Right ventricle myocardium superior (tissue), 1 donor: ENCODE measurements around the gene SMIM9. TPM values are rescaled to one million over a fixed set of nuclear protein-coding genes. Genes with fewer than 3 reads are reported as not detected.
A peak's percentile ranks its signal among the peaks of the same experiment; 100 is the strongest.
"Not testable (repeated sequence)": the region's sequence is repeated elsewhere in the genome, so short reads cannot be mapped to it uniquely, and the experiment has no call there.

Experiments
- ATAC-seq: fragments of 200-7000 bp; cut with Tn5 transposase; one replicate; pipeline ENCODE4 v1.9.1; 2020; ENCODE audit warnings: mild to moderate bottlenecking; ENCODE audit not compliant: poor library complexity
- DNase-seq: peaks from one replicate; pipeline ENCODE4 v3.0.0-alpha.2; 2020
- intact Hi-C: fragments of 100-400 bp; cut with DNase I; formaldehyde crosslinking; loops from one replicate; pipeline ENCODE4 v1.11.2; 2022
- total RNA-seq: library from RNA; stranded (reverse); fragmentation: NEBNext Ultra II Directional; extraction: Animal tissue kit (Norgen Biotek cat#: 25700); gene quantifications from one replicate; pipeline ENCODE4 v1.2.1, GENCODE V29; 2021
- donor health status: DM: no; HTN: yes; CAD: no; lungs with severe emphysema.

The SMIM9 gene
- total RNA-seq, 1 donor from 2014 or later = not detected

DNA sequence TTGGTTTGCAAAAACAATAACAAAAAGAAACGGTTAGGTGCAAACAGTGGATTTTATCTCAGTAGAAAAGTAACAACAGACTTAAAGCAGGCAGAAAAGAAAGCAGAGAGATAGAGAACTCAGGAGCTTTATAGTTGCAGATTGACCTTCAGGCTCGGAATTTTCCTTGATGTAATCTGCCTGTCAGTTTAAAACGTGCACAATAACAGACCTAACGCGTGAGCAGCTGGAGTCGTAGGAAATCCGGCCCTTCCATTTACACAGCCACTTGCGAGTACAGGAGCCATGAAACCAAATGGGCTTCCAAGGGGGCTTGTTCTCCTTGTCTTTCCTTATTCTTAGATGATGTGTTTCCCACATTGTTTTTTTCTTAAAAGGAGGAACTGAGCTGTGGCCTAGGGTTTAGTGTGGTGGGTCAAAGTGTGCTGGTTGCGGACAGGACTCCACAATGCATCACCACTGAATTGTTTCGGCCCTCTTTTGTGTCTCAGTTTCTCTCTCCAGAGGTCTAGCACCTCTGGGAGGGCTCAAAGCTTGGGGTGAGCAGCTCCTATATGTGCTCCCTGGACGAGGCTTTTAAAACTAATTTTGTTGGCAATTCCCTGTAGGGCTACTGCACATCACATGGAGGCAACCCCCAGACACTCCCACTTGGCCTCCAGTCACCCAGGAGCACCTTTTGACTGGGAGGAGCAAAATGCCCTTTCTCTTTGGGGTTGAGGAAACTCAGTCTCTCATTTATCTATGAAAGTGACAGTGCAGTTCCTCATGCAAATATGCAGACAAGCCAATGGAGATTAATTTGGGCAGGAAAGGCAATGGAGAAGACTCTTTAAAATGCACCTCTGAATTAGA, 15.3 kb downstream of the SMIM9 start:
- intact Hi-C loops = no loop called here
- DNase-seq (no peak), ATAC-seq (no peak)

DNA sequence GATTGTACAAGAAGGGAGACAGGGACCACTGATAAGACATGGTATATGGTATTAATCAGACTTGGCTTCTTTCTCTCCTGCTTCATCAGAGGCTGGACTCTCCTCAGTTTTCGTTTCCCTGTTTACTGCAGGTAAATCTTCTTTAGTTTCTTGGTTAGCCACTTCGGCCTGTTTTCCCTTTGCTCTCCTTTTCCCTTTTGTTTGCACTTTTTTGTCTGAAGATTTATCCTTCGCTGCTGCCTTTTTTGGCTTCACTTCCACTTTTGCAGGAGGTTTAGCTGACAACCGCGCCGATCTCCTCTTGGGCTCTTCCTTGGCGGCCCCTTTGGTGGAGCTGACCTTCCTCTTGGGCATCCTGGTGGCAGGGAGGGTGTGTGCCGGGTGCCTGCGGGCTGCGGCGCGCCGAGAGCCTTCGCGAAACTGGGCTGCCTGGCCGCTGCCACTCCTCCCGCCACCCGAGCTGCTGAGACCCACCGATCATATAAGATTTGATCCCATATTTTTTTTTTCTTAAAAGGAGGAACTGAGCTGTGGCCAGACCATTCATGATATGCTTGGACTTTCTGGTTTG, 17.3 kb downstream of the SMIM9 start:
- DNase-seq, ATAC-seq, intact Hi-C loops: not testable (repeated sequence)

DNA sequence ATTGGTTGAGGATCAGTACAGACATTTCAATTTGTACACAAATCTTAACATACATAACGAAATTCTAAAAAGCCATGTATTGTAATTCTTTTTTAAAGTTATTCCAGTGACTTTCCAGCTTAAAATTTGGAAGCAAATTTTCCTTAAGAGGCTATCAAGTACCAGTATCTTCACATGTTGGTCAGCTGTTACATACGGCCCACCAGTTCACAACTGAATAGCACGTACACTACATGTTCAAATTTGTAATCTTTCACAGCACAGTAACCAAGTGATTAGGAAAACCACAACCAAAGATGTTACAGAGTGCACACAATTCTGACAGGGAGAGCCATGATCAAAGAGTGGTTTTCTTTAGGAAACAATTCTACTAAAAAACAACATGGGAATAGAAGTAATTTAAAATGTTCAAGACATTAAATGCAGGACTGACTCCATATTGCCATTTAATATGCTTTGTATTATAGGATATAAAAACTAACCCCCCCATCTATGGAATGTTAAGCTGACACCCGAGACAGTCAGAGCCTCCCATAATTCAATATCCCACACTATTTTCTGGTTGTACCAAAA, 18.1 kb downstream of the SMIM9 start:
- DNase-seq = not testable (repeated sequence)

DNA sequence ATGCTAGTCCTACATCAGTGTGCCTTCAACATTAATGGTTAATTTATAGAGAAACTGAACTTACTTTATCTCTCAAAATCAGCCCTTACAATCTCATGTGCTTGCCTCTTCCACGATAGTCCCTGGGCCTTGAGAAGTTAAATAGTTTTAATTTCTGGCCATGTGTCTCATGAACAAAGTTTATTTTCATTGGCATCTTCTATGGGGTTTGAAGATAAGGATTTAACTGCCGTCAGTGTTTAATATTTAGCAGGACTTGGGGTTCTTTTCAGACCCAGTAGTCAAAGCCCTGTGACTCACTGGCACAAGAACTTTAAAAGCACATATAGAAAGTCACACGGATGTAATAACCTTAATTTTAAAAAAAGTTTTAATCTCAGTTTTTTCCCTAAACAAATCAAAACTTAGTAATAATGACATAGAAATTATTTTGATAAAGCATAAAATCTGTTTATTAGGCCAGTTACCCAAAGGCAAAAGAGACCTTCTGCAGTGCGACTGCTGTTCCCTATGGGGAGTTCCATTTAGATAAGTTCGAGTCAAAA, 19.1 kb downstream of the SMIM9 start:
- intact Hi-C loops = no loop called here
- ATAC-seq = no peak
- no peak for DNase-seq

More for the DNA sequence above, 18.1 kb downstream of the SMIM9 start:
- intact Hi-C loops, ATAC-seq: not testable (repeated sequence)

DNA sequence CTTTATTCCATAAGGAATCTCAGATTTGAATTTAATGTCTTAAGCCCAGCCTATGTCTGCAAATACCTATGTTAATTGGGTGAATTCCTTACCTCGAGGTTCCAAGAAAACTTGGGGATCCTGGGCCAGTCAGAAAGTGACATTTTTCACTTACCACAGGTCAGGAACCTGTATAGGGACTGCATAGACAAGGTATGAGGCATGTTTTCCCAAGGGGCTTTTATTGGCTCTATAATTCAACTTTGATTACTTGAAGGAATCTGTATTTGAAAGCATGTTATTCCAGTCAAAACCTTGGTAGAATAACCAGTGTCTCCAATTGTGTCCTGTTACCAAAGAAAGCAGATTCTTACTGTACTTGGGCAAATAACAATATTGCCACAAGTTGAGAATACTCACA, 20.7 kb downstream of the SMIM9 start:
- ATAC-seq (no peak), DNase-seq (no peak)
- intact Hi-C loops = no loop called here

DNA sequence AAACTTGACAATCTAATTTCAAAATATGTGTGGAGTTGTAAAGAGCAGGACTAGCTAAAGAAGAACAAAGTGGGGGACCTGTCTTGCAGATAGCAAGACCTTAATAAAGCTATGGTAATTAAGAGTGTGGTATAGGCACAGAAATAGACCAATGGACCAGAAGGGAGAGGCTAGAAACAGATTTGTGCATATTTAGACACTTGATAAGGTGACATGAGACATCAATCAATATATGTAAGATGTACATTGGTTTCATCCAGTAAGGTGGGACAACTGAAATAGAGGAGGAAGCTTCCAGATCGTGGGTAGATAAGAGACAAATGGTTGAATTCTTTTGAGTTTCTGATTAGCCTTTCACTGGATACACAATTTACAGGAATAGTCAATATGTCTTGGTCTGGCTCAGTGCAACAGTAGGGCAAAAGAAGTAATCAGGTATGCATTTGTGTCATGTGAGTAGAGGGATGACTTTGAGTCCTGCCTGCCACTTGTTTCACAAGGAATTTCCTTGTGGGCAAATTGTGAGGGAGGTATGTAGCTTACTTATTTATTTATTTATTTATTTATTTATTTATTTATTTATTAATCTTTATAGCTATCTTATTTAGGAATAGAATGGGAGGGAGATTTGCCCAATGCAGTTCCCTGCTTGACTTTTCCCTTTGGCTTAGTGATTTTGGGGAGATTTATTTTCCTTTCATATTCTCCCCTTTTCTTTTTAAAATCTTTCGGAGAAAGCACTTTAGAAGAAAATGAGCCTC, 21.9 kb downstream of the SMIM9 start:
- ATAC-seq (no peak), DNase-seq (no peak)
- intact Hi-C loops = no loop called here

DNA sequence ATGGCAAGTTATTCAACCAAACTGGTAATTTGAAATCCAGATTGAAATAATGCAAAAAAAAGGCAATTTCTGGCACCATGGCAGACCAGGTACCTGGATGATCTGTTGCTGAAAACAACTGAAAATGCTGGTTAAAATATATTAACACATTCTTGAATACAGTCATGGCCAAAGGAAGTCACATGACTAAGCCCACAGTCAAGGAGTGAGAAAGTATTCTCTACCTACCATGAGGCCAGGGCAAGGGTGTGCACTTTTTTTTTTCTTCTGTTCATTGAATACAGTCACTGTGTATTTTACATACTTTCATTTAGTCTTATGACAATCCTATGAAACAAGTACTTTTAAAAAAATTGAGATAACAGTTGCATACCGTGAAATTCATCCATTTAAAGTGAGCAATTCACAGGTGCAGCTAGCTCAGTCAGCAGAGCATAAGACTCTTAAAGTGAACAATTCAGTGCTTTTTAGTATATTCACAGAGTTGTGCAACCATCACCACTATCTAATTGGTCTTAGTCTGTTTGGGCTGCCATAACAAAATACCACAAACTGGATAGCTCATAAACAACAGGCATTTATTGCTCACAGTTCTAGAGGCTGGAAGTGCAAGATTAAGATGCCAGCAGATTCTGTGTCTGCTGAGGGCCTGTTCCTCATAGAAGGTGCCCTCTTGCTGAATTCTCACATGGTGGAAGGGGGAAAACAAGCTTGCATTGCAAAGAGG, 24.4 kb downstream of the SMIM9 start:
- DNase-seq (no peak), ATAC-seq (no peak)
- intact Hi-C loops = no loop called here

DNA sequence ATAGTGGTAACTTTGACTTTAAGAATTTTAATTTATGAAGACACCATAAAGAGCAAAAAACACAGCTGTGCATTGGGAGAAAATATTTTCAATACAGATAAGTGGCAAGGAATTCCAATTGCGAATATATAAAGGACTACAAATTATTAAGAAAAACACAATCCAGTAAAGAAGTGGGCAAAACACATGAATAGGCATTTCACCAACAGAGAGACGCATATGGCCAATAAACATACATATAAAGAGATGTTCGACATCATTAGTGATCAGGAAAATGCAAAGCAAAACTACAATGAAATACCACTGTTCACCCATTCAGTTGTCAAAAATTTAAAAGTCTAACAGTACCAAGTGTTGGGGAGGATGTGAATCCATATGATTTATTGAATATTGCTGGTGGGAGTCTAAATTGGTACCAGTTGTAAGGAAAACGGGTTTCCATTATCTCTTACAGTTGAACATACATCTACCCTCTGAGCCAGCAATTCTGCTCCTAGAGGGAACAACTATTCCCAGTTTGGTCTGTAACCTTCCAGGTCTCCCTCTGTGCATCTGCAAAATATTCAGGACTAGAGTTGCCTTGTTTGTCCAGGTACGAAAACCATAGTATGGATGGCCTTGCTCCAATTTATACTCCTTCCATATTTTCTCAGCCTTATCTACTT, 27.5 kb downstream of the SMIM9 start:
- no peak for ATAC-seq
- no peak for DNase-seq
- intact Hi-C loops = no loop called here

DNA sequence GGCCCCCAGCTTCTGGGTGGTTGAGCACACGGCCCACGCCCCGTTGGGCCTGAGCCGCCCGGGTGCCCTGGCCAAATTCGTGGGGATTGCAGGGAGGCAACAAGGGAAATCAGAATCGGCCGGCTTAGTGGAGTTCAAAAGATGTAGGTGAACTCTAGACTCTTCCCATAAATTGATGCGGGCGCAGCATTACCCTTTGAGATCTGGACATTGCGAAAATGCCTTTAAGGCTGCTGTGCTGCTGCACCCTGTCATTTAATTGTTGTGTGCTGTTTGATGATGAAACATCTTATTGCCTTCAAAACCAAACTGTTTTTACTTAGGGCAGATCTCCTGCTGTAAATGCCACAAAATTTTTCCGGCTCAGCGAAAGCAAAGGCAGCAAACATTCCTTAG, 28.8 kb downstream of the SMIM9 start:
- no peak for DNase-seq
- ATAC-seq = peak; percentile 31
- intact Hi-C loops = no loop called here

DNA sequence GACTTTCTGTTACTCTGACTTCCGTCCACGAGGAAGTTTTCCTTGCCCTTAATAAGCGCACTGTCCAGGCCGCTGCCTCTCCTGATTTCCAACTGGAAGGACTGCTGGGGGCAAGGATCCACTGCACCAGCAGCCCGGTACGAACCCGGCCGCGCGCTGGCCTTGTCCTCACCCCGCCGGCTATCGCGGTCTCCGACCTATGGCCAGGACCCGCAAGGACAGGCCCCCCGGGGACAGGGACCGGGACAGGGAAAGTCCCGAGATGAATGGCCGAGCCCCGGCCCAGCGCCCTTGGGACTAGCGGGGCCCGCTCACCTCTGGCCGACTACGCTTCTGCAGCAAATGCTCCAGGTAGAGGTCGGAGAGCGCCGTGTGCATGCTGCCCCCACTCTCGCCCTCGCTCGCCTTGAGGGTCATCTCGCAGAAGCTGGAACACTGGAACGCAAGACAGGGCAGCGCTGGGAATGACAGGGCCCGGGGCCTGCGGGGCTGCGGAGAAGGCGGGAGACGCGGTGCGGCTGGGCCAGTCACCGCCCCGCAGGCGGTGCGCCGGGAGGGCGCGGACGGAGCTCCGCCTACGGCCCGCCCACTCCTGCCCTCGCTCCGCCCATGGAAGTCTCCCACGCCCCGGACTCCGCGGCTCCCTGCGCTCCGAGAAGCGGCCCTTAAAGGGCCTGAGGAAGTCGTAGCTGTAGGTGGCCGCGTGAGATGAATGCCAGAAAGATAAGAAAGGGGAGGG, 29.3 kb downstream of the SMIM9 start, which contains the start of gene MPP1:
Gene MPP1, minus strand, starts transcription at position 529 of the 739 bp plus-strand sequence. Its CDS starts 112 bp downstream, at position 417.
- intact Hi-C loops = no loop called here
- ATAC-seq (peak; percentile 99), DNase-seq (peak; percentile 85)

DNA sequence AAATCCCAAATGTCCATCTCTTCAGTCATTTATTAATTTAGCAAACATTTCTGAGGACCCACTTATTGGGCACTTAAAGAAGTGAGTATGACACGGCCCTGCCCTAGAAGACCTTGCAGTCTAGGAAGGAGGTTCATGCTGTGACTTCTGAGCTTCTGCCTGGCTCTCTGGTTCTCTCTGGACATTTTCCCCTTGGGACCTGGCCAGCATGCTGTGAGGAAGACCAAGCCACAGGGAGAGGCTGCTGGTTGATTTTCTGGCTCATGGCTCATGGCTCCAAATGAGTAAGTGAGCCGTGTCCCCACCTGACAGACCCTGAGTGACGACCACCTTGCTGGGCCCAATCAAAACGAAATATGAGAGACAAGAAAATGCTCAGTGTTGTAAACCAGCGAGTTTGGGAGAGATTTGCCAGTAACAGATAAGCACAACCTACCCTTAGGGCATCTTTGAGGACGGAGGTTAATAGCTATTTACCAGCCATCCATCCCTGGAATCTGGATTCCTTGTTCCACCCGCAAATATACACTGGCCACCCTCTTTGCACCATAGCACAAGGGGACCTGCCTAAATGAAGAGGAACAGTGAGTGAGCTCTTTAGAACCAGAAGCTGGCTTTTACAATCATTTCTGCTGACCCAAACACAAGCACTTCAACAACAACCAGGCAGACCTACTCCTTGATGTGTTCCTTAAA, 30.1 kb downstream of the SMIM9 start:
- intact Hi-C loops = no loop called here
- ATAC-seq = peak; percentile 3

DNA sequence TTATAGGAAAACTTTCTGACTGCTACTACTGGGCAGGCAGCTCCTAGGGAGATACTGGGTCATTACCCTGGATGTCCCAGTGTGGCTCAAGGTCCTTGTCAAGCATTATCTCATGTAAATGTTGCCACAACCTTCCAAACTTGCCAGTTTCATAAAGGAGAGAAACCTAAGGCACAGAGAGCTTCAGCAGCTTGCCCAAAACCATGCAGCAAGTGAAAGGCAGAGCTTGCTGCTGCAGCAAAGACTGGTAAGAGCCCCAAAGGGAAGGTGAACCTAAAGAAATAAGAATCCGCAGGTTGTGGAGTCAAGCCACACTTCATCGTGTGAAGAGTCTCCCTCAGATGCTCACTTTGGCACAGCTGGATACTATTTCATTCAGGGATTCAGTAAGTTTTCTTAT, 31.5 kb downstream of the SMIM9 start:
- DNase-seq (no peak), ATAC-seq (no peak)
- intact Hi-C loops = no loop called here

More for the DNA sequence above, 30.1 kb downstream of the SMIM9 start:
- DNase-seq = no peak

DNA sequence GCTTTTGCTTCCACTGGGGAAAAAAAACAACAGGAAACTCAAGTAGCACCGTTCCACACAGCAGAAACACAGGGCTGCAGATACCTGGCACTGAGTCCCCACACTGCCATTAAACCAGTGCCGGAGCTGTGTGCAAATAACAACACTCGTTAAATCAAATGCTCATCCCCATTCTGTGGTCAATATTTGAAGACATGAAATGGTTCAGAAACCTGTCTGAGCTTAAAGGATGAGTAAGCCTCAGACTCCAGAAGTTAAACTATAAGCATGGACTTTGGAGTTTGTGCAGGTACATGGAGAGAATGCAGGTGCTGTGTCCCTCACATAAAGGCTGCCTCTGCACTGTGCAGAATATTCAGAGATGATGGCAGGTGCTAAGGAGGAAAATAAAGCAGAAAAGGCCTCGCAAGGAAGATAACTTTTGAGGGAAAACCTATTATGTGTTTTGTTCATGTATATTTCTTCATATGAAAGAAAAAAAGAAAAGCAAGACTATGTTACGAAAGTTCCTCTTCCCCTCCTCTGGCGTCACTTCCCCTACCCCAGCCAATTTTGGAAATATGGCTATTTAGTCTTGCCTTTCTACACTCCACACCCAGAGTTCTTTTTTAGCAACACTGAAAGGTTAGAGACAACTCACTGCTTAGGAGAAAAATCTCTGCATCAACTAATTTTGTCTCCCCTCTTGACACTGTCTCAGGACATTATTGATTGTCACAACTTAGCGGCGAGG, 33.8 kb downstream of the SMIM9 start:
- DNase-seq (no peak), ATAC-seq (no peak)
- intact Hi-C loops = no loop called here

DNA sequence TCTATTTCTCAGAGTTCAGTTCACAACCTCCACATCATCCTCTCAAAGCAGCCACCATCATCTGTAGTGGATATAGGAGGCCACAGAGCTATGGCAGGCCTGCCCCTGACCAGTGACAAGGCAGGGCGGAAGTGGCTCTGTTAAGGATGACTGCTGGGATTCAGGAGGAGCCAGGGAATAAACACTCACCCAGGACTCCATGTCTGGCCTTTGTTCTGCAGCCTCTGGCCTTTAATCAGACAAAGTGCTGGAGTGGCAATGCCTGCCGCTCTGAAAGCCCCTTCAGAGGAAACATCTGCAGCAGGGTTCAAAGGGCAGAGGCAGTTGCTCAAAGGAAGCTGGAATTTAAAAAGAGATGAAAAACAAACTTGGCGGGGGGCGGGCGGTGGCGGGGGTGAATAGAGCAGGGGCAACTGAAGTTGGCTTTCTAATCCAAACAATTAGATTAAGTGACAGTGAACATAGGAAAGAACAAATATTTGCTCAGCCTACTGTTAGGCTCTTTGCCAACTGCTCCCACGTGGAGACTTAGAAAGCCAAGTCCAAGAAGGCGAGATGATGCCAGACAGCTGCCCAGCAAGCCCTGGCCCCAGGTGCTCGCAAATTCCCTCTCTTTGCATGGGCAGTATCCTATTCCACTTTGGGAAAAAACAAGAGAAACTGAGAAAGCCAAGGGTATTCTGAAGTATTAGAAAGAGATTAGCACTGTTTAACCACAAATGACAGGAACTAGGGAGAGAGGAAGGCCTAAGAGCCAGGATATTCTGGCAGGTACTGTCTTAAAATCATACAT, 34.7 kb downstream of the SMIM9 start:
- ATAC-seq (no peak), DNase-seq (no peak)
- intact Hi-C loops = no loop called here

DNA sequence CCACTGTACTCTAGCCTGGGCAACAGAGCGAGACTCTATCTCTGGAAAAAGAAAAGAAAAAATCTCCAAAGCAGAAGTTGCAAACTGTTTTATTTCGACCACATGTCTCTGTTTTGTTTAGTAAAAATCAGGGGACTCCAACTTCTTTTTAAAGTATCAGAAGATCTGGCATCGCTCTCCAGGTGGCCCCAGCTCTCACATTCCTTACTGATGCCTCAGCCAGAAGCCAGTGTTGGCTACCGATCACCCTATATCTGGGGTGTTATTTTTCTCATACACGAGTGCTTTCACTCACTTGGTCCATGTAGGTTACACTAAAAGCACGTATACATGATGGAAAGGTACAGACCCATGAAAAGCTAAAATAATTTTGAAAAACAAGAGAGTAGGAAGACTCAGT, 37.5 kb downstream of the SMIM9 start:
- DNase-seq (no peak), ATAC-seq (no peak)
- intact Hi-C loops = no loop called here
